GM23248 (cell line): ENCODE measurements around the gene ACE2.

Experiments
- EZH2 ChIP-seq: fragments of 200-600 bp; sonication (generic); IDR thresholded peaks from 2 replicates; pipeline ENCODE4 v1.6.1; 2018; ENCODE audit warnings: antibody characterized with exemption, mild to moderate bottlenecking; ENCODE audit not compliant: insufficient read depth, poor library complexity, severe bottlenecking
- EZH2phosphoT487 ChIP-seq: fragments of 200-600 bp; sonication (generic); IDR thresholded peaks from 2 replicates; pipeline ENCODE4 v1.6.1; 2018; ENCODE audit warnings: antibody characterized with exemption, moderate library complexity, mild to moderate bottlenecking, low read depth; ENCODE audit not compliant: insufficient read depth

DNA sequence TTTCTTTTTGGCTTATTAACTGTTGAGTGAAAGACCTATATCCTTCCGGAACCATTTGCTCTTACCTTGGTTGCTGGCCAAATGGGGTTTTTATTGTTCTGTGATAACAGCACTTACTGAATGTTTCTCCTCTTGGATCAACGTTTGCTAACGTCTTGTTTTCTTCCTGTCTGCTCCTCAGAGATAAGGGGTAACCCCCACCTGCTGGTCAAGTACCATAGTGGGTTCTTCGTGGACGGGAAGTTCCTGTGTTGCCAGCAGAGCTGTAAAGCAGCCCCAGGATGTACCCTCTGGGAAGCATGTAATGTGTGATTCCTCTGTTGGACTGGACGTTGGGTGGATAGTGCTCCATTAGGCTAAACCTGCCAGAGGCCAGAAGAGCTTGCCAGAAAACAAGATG lies 84.8 kb downstream of the ACE2 start:
- no peak for TF ChIP-seq EZH2
- no peak for TF ChIP-seq EZH2phosphoT487
